ENCODE measurements around the gene PMEL. TPM values are rescaled to one million over a fixed set of nuclear protein-coding genes. Genes with fewer than 3 reads are reported as not detected.

Gene PMEL
- polyA plus RNA-seq, 4 donors = 3.3 to 4.6 (median 4.2) TPM

DNA sequence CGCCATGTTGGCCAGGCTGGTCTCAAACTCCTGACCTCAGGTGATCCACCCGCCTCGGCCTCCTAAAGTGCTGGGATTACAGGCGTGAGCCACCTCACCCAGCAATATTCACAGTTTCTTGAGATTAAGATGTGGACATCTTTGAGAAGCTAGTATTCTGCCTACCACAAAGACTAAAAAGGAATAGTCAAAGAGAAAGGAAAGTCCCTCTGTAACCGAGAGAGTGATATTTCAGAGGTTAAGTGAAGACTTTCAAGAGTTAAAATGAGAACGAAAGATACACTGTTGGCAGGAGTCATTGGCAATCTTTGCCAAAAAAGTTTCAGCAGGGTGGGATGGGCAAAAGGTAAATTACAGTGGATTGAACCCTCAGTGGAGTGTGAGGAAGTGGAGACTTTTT, 19.3 kb downstream of the PMEL start:
- DNase-seq (ENCODE audit: low read depth in 4 of 4, low spot score in 2 of 4) = no peak

GRCh38 chr12:55942577-55943136, 23.2 kb downstream of the PMEL start:
- DNase-seq (ENCODE audit: low read depth in 4 of 4, low spot score in 2 of 4) = no peak

- DNase-seq (ENCODE audit: low read depth in 4 of 4, low spot score in 2 of 4) = no peak
Observed at GRCh38 chr12:55942055-55942454, 23.8 kb downstream of the PMEL start.

DNA sequence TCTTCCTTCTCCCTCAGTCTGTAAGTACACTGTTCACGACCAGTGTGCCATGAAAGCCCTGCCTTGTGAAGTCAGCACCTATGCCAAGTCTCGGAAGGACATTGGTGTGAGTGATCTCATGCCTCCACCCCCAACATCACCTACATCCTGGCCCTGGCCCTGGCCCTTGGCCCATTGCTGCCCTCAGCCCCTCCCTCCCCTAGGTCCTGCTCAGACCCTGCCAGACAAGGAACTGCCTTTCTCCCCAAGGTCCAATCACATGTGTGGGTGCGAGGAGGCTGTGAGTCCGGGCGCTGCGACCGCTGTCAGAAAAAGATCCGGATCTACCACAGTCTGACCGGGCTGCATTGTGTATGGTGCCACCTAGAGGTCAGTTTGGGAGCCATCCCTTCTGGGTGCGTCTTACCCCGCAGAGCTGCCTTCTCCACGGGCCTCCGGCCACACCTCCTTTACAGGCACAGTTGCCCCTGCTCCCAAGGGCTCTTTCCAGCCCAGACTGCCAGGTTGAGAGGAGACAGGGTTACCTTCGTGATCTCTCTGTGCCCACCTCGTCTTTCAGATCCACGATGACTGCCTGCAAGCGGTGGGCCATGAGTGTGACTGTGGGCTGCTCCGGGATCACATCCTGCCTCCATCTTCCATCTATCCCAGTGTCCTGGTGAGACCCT, 25.6 kb downstream of the PMEL start:
- DNase-seq (ENCODE audit: low read depth in 4 of 4, low spot score in 2 of 4) = peak in 2 of 4 donors; percentile 27 to 76

DNA sequence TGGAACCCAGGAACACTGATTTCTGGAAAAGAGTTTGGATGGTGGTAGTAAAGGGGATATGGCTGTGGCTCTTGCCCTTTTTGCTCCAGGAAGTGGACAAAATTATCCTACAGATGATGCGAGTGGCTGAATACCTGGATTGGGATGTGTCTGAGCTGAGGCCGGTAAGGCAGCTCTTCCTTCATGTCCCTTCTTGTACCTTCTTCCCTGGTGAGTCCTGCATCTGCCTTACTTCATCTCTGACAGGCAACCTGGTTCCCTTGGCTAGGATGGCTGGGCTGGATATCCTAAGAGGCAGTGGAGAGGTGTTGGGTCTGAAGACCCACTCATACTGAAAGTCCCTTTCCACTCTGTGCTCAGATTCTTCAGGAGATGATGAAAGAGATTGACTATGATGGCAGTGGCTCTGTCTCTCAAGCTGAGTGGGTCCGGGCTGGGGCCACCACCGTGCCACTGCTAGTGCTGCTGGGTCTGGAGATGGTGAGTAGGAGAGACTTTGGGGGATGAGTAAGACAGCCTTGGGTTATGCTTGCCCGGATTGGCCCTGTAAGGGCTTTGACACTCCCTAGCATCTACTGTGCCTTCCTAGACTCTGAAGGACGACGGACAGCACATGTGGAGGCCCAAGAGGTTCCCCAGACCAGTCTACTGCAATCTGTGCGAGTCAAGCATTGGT, 26.9 kb downstream of the PMEL start:
- no peak for DNase-seq (ENCODE audit: low read depth in 4 of 4, low spot score in 2 of 4)

- DNase-seq (ENCODE audit: low read depth in 4 of 4, low spot score in 2 of 4) = no peak
Observed at GRCh38 chr12:55937981-55938380, 27.9 kb downstream of the PMEL start.

- no peak for DNase-seq (ENCODE audit: low read depth in 4 of 4, low spot score in 2 of 4)
Observed at GRCh38 chr12:55935738-55936151, 30.1 kb downstream of the PMEL start.

DNA sequence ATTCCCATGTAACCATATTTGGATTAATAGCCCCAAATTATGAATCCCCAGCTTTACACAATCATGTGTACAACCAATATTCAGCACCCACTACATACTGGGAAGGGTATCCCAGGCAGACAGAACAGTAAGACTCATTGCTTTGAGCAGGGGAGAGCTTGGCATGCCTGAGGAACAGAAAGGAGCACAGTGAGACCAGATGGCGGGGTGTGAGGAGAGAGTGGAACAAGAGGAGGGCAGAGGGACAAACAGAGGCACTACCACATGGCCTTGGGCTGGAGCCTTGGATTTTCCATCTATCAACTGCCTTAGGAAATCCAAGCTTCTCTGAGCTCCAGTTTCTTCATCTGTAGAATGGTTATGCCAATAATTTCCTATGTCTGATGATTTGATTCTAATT, 31.1 kb downstream of the PMEL start:
- no peak for DNase-seq (ENCODE audit: low read depth in 4 of 4, low spot score in 2 of 4)

DNA sequence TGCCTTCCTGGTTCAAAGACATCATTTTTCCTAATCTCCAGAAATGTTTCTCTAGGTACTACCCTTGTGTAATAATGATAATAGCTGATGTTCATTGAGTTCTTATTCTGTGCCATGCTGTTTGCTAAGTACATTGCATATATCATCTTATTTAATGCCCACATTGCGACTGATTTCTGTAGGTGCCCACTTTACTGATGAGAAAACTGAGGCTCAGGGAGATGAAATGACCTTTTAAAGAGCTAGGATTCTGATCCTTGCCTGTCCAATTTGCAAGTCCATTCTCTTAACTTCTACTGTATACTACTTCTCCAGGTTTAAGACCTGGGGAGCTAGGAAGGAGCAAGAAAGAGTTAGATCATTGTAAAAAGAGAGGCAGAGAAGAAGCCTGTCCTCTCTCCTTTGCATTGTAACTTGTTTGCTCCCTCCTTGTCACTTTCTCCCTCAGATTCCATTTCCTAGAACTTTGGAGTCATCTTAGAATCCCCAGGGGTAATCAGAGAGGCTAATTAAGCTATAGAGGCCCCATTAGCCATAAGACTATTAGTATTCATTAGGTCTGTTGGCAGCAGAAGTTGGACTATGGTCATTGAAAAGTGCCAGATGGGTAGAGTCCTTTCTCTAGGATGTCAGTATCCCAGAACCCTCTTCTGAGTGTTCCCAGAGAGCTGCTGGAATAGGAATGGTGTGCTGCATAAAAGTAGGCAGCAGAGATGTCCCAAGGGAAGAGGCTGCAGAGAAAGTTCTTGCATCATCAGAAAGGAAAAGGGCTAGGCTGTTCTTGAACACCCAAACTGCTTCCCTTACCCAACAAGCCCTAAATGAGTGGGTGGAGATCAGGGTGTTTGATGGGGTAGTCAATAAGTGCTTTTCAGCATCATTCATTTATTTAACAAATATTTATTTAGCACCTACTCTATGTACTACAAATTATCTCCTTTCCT, 31.8 kb downstream of the PMEL start:
- no peak for DNase-seq (ENCODE audit: low read depth in 4 of 4, low spot score in 2 of 4)

GRCh38 chr12:55933169-55933798, 32.6 kb downstream of the PMEL start:
- DNase-seq (ENCODE audit: low read depth in 4 of 4, low spot score in 2 of 4) = no peak

GRCh38 chr12:55932551-55932910, 33.3 kb downstream of the PMEL start:
- DNase-seq (ENCODE audit: low read depth in 4 of 4, low spot score in 2 of 4) = no peak

DNA sequence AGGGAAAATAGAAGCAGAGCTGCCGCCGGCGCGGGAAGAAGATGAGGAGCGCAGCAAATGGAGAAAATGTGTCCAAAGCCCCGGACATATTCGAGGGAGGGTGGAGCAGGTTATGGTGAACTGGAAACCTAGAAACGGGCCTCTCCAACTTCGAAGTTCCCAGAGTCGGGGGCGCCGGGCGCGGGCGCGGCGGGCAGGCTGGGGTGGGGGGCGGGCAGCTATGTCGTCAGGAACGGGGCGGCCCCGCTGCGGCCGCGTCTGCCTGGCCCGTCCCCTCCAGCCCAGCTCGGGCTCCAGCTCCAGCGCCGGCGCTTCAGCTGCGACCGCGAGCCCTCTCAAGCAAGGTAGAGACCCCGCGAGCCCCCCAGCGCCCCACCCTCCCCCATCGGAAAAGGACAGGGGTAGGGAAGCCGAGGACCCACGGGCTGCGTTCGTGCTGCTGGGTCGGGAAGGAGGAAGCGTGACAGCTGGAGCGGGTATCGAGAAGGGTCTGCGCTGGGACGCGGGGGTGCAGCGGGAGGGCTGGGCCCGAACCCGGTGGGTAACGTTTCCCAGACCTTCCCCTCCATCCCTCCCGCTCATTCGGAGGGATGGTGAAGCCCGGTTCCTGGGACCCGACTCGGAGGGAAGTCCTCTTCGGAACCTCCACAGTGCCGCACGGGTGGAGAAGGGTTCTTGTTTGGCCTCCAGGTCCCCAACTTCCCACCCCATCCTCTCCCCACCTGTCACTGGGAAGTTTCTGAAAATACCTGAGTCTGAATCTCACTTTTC, 33.9 kb downstream of the PMEL start:
- peak in 1 of 4 donors; percentile 21 for DNase-seq (ENCODE audit: low read depth in 4 of 4, low spot score in 2 of 4)

GRCh38 chr12:55931317-55931779, 34.5 kb downstream of the PMEL start:
- peak in 1 of 4 donors; percentile 4 for DNase-seq (ENCODE audit: low read depth in 4 of 4, low spot score in 2 of 4)

DNA sequence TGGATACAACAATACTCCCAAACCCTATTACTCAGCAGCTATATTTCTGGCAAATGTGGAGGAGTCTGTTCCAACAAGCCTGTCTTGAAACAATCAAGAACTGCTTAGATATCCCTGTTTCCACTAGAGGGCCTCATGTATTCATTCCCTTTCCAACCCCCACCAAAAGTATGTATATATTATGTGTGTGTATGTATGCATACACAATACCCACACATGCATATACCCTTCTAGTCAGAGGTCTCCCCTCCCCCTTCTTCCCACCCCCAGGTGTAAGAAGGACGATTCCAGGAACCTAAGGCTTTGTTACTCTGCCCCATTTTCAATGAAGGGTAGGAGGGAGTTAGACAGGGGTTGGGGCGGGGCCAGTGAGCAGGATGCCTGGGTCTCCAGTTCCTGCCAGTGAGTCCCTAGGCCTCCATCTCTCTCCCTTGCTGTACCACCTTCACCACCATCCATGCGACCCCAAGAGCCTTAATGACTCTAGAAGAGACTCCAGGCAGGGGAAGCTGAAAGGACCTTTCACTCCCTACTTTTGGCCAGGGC, 35.0 kb downstream of the PMEL start, which contains the start of gene DGKA:
DGKA (plus strand) TSS at position 392 of the 546 bp plus-strand sequence. CDS start 5,342 bp downstream, outside the sequence.
- peak in 1 of 4 donors; percentile 17 for DNase-seq (ENCODE audit: low read depth in 4 of 4, low spot score in 2 of 4)

- no peak for DNase-seq (ENCODE audit: low read depth in 4 of 4, low spot score in 2 of 4)
Observed at GRCh38 chr12:55929306-55929791, 36.5 kb downstream of the PMEL start.

GRCh38 chr12:55927588-55928502, 38.0 kb downstream of the PMEL start, which contains the start of gene PYM1:
Gene PYM1, minus strand, starts transcription at chr12:55927894. Its CDS starts 133 bp downstream, at chr12:55927761.
- peak in 1 of 4 donors; percentile 48 for DNase-seq (ENCODE audit: low read depth in 4 of 4, low spot score in 2 of 4)

- peak; percentile 83 to 90 (median 88) for DNase-seq (ENCODE audit: low read depth in 4 of 4, low spot score in 2 of 4)
Observed at GRCh38 chr12:55926738-55927587, 38.9 kb downstream of the PMEL start.

Measured in left renal cortex interstitium (tissue), 4 donors.